Mesenchymal stem cell (in vitro differentiated cells and primary cell): ENCODE results near the gene KLF7.

ENCODE experiments used
- DNase-seq: peaks from one replicate; pipeline ENCODE4 v3.0.0-alpha.2; 2013
- H2AFZ ChIP-seq: one replicate; pipeline ENCODE4 v1.6.1; 2013; ENCODE audit warnings: low read depth, mild to moderate bottlenecking, control low read depth, inconsistent platforms, low read length, moderate library complexity
- H2AK5ac ChIP-seq: 2 replicates; pipeline ENCODE4 v1.6.1; 2013; ENCODE audit warnings: low read length, moderate library complexity, mild to moderate bottlenecking, inconsistent platforms; ENCODE audit not compliant: severe bottlenecking
- H2BK120ac ChIP-seq: one replicate; pipeline ENCODE4 v1.6.1; 2013; ENCODE audit warnings: low read depth, mild to moderate bottlenecking, inconsistent platforms, low read length, moderate library complexity
- H2BK12ac ChIP-seq, 2 experiments: one replicate each; pipeline ENCODE4 v1.6.1; 2013; ENCODE audit warnings: inconsistent platforms in 2 of 2, low read length in 2 of 2, mild to moderate bottlenecking in 2 of 2, moderate library complexity in 2 of 2, control low read depth in 1 of 2
- H2BK15ac ChIP-seq: one replicate; pipeline ENCODE4 v1.6.1; 2013; ENCODE audit warnings: mild to moderate bottlenecking, low read depth, inconsistent platforms; ENCODE audit not compliant: poor library complexity, severe bottlenecking
- H2BK5ac ChIP-seq: 2 replicates; pipeline ENCODE4 v1.6.1; 2013; ENCODE audit warnings: low read depth, mild to moderate bottlenecking, low read length, control low read depth, inconsistent platforms; ENCODE audit not compliant: poor library complexity, severe bottlenecking
- H3K14ac ChIP-seq, 2 experiments: one replicate each; pipeline ENCODE4 v1.6.1; 2013; ENCODE audit warnings: inconsistent platforms in 2 of 2, low read length in 2 of 2, control low read depth in 1 of 2, mild to moderate bottlenecking in 1 of 2, moderate library complexity in 1 of 2
- H3K18ac ChIP-seq, 2 experiments: one replicate each; pipeline ENCODE4 v1.6.1; 2013; ENCODE audit warnings: inconsistent platforms in 2 of 2, low read length in 2 of 2, control low read depth in 1 of 2, low read depth in 1 of 2, mild to moderate bottlenecking in 1 of 2
- H3K23ac ChIP-seq, 2 experiments: one replicate each; pipeline ENCODE4 v1.6.1; 2013; ENCODE audit warnings: inconsistent platforms in 2 of 2, low read length in 2 of 2, mild to moderate bottlenecking in 2 of 2, moderate library complexity in 2 of 2, control low read depth in 1 of 2
- H3K27ac ChIP-seq: 2 replicates; pipeline ENCODE4 v1.5.1; 2013; ENCODE audit warnings: mild to moderate bottlenecking, moderate library complexity, low read length, control low read depth, inconsistent platforms; ENCODE audit not compliant: poor library complexity, severe bottlenecking
- H3K27me3 ChIP-seq, 2 experiments: 2 replicates each; pipeline versions ENCODE4 v1.6.1 to v1.7.0; 2013; ENCODE audit warnings: low read length in 2 of 2, mild to moderate bottlenecking in 2 of 2, moderate library complexity in 2 of 2, control low read depth in 1 of 2, inconsistent platforms in 1 of 2; ENCODE audit not compliant: control insufficient read depth in 1 of 2, insufficient read depth in 1 of 2
- H3K36me3 ChIP-seq, 2 experiments: 2 replicates each; pipeline versions ENCODE4 v1.6.1 to v1.7.0; 2013; ENCODE audit warnings: low read length in 2 of 2, control low read depth in 1 of 2, inconsistent platforms in 1 of 2, low read depth in 1 of 2, mild to moderate bottlenecking in 1 of 2; ENCODE audit not compliant: insufficient read depth in 2 of 2, control insufficient read depth in 1 of 2
- H3K4ac ChIP-seq, 2 experiments: one replicate each; pipeline ENCODE4 v1.6.1; 2013; ENCODE audit warnings: inconsistent platforms in 2 of 2, low read length in 2 of 2, mild to moderate bottlenecking in 2 of 2, moderate library complexity in 2 of 2, control low read depth in 1 of 2, low read depth in 1 of 2
- H3K4me1 ChIP-seq: 2 replicates; pipeline ENCODE4 v1.6.1; 2013; ENCODE audit warnings: low read depth, low read length, control low read depth; ENCODE audit not compliant: control insufficient read depth, insufficient read depth
- H3K4me2 ChIP-seq: 2 replicates; pipeline ENCODE4 v1.6.1; 2013; ENCODE audit warnings: low read length, mild to moderate bottlenecking, inconsistent platforms; ENCODE audit not compliant: poor library complexity, severe bottlenecking
- H3K4me3 ChIP-seq, 2 experiments: 2 replicates each; pipeline versions ENCODE4 v1.5.1 to v1.7.0; 2013; ENCODE audit warnings: low read length in 2 of 2, mild to moderate bottlenecking in 2 of 2, control low read depth in 1 of 2, low read depth in 1 of 2; ENCODE audit not compliant: insufficient read depth in 1 of 2
- H3K79me1 ChIP-seq: replicated peaks from 2 replicates; pipeline ENCODE4 v1.6.1; 2013; ENCODE audit warnings: mild to moderate bottlenecking, control low read depth, low read length, inconsistent platforms; ENCODE audit not compliant: poor library complexity, severe bottlenecking
- H3K9ac ChIP-seq: 2 replicates; pipeline ENCODE4 v1.7.0; 2013; ENCODE audit warnings: mild to moderate bottlenecking, low read length, moderate library complexity
- H3K9me3 ChIP-seq: 2 replicates; pipeline ENCODE4 v1.7.0; 2013; ENCODE audit warnings: mild to moderate bottlenecking, low read length; ENCODE audit not compliant: control insufficient read depth
- H4K8ac ChIP-seq: one replicate; pipeline ENCODE4 v1.6.1; 2013; ENCODE audit warnings: inconsistent platforms, mild to moderate bottlenecking, low read length, moderate library complexity
- H4K91ac ChIP-seq: one replicate; pipeline ENCODE4 v1.6.1; 2013; ENCODE audit warnings: mild to moderate bottlenecking, low read length, inconsistent platforms
- WGBS: methylation state at CpG from one replicate; pipeline ENCODE4 v1.1.7; 2013; ENCODE audit warnings: mixed read lengths; 5-methylcytosine and 5-hydroxymethylcytosine counted together

Gene KLF7

DNA sequence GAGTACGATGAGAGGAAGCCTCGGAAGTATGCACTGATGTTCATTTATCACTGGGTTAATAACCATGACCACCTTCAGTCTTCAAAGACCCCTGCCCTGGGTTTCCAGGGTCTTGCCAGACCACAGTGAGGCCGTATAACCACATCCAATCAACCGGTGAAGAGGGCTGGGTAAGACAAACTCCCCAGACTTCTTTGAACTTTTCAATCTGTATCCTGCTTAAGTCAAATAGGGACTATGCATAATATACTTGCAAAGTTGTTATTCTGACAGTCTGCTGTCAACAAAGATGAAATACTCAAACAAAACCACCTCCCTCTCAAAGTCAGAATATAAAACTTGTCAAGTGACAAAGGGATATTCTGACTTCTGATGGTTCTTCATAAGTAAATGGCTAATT lies 54.0 kb downstream of the KLF7 start:
- Histone ChIP-seq H2BK12ac (no peak overlapping the region), H3K27me3 (no peaks in the 10 kb centered on the region), H2BK5ac (no peak overlapping the region), H3K36me3 (peaks cover 17 to 53% of the 10 kb centered on the region in 2 experiments), H3K4me1 (peaks cover 1% of the 10 kb centered on the region), H3K4me3 (no peak overlapping the region), H2AK5ac (no peak overlapping the region), H2BK120ac (no peak overlapping the region), H2BK15ac (no peak overlapping the region), H3K79me1 (peaks cover 28% of the 10 kb centered on the region), H3K4me2 (no peak overlapping the region), H3K14ac (no peak overlapping the region), H2AFZ (no peak overlapping the region), H3K18ac (no peak overlapping the region), H4K91ac (no peak overlapping the region), H4K8ac (no peak overlapping the region), H3K9ac (no peak overlapping the region), H3K23ac (no peak overlapping the region), H3K4ac (no peak overlapping the region), H3K27ac (no peak overlapping the region), H3K9me3 (no peaks in the 10 kb centered on the region)
- 84% methylated on average over 4 of the region's 4 CpGs for WGBS
- no peak for DNase-seq

DNA sequence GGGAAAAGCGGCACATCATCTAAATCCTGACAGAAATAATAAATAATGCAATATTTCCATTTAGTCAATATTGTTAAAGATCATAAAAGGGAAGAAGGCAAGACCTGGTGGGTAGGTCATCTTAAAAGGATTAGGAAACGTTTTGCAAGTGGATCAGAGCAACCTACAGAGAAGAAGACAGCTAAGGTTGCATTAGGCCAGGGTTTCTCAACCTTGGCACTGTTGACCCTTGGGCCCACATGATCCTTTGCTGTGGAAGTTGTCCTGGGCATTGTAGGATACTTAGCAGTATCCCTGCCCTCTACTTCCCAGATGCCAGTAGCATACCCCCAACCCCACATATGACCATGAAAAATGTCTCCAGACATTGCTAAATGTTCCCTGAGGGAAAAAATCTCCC lies 55.0 kb downstream of the KLF7 start:
- H3K4me3 ChIP-seq: no peak overlapping the region
- H3K79me1 ChIP-seq: peaks cover 36% of the 10 kb centered on the region
- no peak overlapping the region for H2AK5ac ChIP-seq
- no peak overlapping the region for H3K14ac ChIP-seq
- no peak overlapping the region for H4K91ac ChIP-seq
- H2BK15ac ChIP-seq: no peak overlapping the region
- WGBS: 42% methylated on average over 1 of the region's 2 CpGs
- H3K4me2 ChIP-seq: no peak overlapping the region
- peaks cover 21 to 63% of the 10 kb centered on the region in 2 experiments for H3K36me3 ChIP-seq
- H2BK120ac ChIP-seq: no peak overlapping the region
- no peaks in the 10 kb centered on the region for H3K9me3 ChIP-seq
- no peak overlapping the region for H2BK5ac ChIP-seq
- no peak overlapping the region for H4K8ac ChIP-seq
- no peak for DNase-seq
- no peak overlapping the region for H3K18ac ChIP-seq
- no peak overlapping the region for H3K27ac ChIP-seq
- H2BK12ac ChIP-seq: no peak overlapping the region
- H2AFZ ChIP-seq: no peak overlapping the region
- H3K4ac ChIP-seq: no peak overlapping the region
- peaks cover 1% of the 10 kb centered on the region for H3K4me1 ChIP-seq
- H3K27me3 ChIP-seq: no peaks in the 10 kb centered on the region
- H3K9ac ChIP-seq: no peak overlapping the region
- H3K23ac ChIP-seq: no peak overlapping the region

DNA sequence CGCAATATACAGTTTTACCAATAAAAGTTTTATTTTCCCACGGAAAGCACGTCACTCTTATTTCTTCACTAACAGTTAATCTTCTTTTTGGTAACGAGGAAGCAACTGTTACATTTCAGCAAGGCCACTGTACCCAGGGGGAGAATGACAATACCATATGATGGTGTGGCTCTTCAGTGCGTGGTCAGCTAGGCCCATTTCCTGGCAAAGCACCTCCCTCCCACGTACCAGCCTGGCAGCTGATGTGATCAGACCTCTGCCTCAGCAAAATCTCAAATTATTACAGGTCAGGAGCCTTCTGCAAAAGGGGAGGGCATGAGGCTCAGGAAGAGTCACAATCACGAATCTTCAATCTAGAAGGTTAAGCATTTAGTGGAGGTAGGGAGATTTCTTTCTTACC lies 55.4 kb downstream of the KLF7 start:
- DNase-seq: no peak
- Histone ChIP-seq H3K9me3 (no peaks in the 10 kb centered on the region), H3K4me3 (no peak overlapping the region), H4K91ac (no peak overlapping the region), H3K27ac (no peak overlapping the region), H3K14ac (no peak overlapping the region), H3K23ac (no peak overlapping the region), H2BK5ac (no peak overlapping the region), H4K8ac (no peak overlapping the region), H3K79me1 (peaks cover 40% of the 10 kb centered on the region), H3K27me3 (no peaks in the 10 kb centered on the region), H2BK12ac (no peak overlapping the region), H3K36me3 (peaks cover 25 to 67% of the 10 kb centered on the region in 2 experiments), H2BK120ac (no peak overlapping the region), H3K4me1 (peaks cover 1% of the 10 kb centered on the region), H2AK5ac (no peak overlapping the region), H3K9ac (no peak overlapping the region), H3K4me2 (no peak overlapping the region), H2AFZ (no peak overlapping the region), H2BK15ac (no peak overlapping the region), H3K4ac (no peak overlapping the region), H3K18ac (no peak overlapping the region)
- 97% methylated on average over 5 of the region's 7 CpGs for WGBS

DNA sequence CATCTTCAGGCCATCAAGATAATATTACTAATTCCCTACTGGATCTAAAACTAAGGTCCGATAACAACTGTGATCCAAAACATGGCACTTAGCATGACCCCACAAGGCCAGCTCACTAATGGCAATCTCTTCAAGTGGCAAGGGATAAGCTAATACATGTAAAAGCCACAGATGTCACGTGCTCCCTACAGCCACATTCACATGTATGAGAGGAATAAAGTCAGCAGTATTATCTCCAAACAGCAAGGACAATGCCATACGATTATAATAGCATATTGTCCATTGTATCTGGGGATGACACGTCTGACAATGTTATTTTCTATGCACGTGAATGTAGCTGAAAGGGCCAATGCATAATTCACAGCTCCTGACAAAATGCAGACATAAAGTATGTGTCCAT lies 56.0 kb downstream of the KLF7 start:
- no peak overlapping the region for H2BK120ac ChIP-seq
- peaks cover 40% of the 10 kb centered on the region for H3K79me1 ChIP-seq
- WGBS: 71% methylated on average over 4 of the region's 5 CpGs
- H4K91ac ChIP-seq: no peak overlapping the region
- no peaks in the 10 kb centered on the region for H3K9me3 ChIP-seq
- H2BK5ac ChIP-seq: no peak overlapping the region
- H2BK12ac ChIP-seq: no peak overlapping the region
- H3K14ac ChIP-seq: no peak overlapping the region
- H2BK15ac ChIP-seq: no peak overlapping the region
- H3K27me3 ChIP-seq: no peaks in the 10 kb centered on the region
- H3K4me1 ChIP-seq: peaks cover 1% of the 10 kb centered on the region
- H3K4me2 ChIP-seq: no peak overlapping the region
- no peak overlapping the region for H3K9ac ChIP-seq
- DNase-seq: no peak
- H4K8ac ChIP-seq: no peak overlapping the region
- no peak overlapping the region for H3K18ac ChIP-seq
- H2AFZ ChIP-seq: no peak overlapping the region
- H3K4ac ChIP-seq: no peak overlapping the region
- H3K23ac ChIP-seq: no peak overlapping the region
- H2AK5ac ChIP-seq: no peak overlapping the region
- H3K4me3 ChIP-seq: no peak overlapping the region
- H3K27ac ChIP-seq: no peak overlapping the region
- H3K36me3 ChIP-seq: peaks cover 28 to 72% of the 10 kb centered on the region in 2 experiments
